CD1c-positive myeloid dendritic cell (primary cell): ENCODE data around the gene HES5.

ENCODE experiments used
- DNase-seq: peaks from one replicate; pipeline ENCODE4 v3.0.0-alpha.2; 2016; ENCODE audit errors: extremely low spot score

Gene HES5

DNA sequence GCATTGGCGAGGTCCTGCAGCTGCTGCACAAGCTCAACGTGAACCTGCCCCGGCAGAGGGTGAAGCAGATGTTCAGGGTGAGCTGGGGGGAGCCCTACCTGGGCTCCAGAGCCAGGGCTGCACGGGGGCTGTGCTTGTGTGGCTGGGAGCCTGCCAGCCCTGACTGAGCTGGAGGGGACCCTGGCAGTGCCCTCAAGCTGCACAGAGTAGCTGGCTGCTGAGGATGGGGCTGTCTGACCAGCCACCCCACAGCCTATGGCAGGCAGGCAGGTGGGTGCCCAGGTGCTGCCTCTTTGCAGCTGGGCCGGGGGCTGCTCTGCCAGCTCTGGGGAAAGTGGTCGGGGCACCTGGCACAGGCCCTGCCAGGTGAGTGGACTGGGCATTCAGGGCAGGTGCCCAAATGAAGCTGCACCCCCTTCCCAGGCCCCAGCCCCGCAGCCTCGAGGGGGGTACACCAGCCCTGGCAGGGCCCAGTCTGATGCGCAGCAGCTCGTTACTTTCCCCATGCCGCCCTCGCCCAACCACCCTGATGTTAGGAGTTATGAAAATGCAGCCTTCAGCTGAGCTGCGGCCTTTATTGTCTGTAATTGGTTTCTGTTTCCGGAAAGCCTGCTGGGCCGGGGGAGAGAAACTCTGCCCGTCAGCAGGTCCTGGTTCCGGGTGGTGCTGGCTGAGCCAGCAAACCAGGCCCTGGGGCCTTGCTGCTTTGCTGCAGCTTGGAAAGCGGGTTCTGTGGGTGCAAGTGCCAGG lies 49.7 kb downstream of the HES5 start:
- DNase-seq = no peak

DNA sequence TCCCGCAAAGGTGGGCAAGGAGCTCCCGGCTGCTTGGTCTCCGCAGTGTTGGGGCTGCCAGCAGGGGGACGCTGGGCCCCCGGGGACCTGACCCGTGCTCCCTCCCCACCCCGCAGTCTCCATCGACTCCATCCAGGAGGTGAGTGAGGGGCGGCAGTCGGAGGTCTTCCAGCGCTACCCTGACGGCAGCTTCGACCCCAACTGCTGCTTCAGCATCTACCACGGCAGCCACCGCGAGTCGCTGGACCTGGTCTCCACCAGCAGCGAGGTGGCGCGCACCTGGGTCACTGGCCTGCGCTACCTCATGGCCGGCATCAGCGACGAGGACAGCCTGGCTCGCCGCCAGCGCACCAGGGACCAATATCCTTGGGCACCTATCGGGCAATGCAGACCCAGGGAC lies 50.4 kb downstream of the HES5 start:
- no peak for DNase-seq

DNA sequence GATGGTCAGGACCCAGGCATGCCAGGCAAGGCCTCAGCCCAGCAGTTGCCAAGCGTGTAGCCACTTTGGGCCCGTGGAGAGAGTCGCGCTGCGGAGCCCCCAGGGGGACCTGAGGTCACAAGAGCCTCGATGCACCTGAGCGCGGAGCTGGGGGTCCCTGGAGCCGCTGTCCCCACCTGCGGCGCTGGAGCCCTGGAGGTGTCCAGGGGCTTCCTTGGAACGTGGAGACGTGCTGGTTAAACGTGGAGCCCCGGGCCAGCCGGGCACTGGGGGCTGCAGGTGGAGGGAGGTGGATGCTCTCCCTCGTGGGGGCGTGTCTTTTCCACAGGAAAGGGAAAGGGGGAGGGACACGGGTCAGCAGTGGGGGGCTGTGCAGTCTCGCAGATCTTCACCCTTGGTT lies 50.9 kb downstream of the HES5 start:
- no peak for DNase-seq
